ENCODE data around the gene RPP40.

DNA sequence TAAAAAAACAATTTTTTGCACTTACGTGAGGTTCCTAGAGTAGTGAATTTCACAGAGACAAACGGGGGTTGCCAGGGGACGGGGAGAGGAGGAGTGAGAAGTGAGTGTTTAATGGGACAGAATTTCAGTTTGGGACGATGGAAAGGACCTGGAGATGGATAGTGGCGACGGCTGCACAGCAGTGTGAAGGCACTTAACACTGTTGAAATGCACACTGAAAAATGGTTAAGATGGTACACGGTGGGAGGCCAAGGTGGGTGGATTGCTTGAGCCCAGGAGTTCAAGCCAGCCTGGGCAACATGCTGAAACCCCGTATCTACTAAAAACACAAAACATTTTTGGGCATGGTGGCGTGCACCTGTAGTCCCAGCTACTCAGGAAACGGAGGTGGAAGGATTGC, 31.4 kb downstream of the RPP40 start:
- TF ChIP-seq EP300 (IDR thresholded peaks at IDR 0.05) = no peak
- TF ChIP-seq POLR2A (IDR thresholded peaks at IDR 0.05) = no peak

All from stomach (tissue), 4 donors.